HG02571 (cell line): Measurements from ENCODE around the gene IL1RAPL1.

ENCODE experiments used
- ATAC-seq: cut with Tn5 transposase; IDR thresholded peaks from one replicate; pipeline ENCODE4 v1.9.1; 2021; ENCODE audit warnings: mild to moderate bottlenecking, moderate library complexity; ENCODE audit not compliant: unreplicated experiment

IL1RAPL1 gene

GRCh38 chrX:28626515-28626914 lies 39.3 kb downstream of the IL1RAPL1 start:
- no peak for ATAC-seq

DNA sequence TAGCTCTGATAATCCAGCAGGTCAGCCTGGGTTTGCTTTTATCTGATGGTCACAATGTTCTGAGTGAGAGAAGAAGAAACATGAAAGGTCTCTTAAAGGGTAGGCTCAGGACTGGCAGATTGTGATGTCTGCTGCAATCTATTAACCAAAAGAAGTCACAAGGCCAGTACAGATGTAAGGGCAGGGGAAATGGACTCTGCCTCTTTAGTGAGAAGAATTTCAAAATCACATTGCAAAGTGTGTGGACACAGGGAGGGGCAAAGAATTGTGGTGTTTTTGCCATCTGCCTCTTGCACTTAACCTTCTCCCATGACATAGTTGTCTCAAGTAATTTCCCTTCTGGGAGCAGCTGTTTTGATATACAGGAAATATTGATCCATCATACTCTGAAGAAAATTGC lies 40.9 kb downstream of the IL1RAPL1 start:
- ATAC-seq: no peak

DNA sequence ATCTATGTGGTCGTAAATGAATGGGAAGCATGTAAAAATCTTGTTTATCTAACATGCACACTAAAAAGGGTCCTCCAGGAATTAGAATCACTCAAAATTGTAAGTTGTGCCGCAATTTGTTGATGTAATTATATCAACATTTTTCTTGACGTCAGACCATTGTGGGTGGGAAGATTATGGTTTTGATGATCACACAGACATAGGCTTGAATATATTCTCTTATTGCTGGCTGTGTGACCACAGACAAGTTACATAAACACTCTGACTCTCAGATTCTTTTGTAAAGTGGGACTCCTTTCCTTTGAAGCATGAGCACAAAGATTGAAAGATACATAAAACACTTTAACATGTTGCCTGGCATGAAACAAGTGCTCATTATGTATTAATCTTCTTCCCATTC lies 51.5 kb downstream of the IL1RAPL1 start:
- ATAC-seq: no peak

- ATAC-seq: no peak
Observed at GRCh38 chrX:28639451-28639850, 52.2 kb downstream of the IL1RAPL1 start.

DNA sequence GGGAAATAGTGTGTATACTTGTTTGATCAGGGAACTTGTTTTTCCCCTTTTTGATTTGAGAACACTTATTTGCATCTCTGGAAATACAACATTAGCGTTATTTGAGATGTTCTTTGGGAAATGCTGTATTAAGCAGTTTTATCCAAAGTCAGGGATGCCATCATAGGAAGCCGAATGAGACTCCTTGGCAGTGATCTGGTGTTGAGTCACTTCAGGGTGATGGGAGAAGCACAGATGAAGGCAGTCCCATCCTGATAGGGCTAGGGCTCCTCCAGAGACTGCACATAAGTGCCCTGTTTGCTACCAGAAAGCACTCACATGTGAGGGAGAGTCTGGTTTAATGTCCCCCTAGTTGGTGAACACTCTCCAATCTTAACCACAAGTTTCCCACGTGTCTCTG lies 62.3 kb downstream of the IL1RAPL1 start:
- ATAC-seq: no peak

GRCh38 chrX:28651186-28651585 lies 63.9 kb downstream of the IL1RAPL1 start:
- no peak for ATAC-seq

DNA sequence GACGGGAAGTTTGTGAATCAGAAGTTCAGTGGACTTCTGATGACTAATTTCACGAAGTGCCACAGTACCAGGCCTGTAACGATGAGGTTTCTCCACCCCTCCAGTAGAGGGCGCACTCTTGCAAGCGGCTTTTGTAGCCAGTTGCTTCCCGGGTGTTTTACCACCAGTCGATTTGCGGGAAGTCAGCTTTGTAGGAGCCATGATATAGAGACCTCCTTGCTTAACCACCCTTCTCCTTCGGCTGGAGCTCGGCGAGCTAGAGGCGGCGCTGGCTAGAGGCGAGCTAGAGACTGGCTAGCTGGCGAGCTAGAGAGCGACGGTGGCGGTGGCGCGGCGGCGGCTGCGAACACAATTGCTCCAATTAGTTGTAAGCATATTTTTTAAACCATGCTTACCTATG lies 72.0 kb downstream of the IL1RAPL1 start:
- no peak for ATAC-seq

GRCh38 chrX:28665778-28666177 lies 78.5 kb downstream of the IL1RAPL1 start:
- ATAC-seq: no peak

- ATAC-seq: no peak
Observed at GRCh38 chrX:28668303-28668702, 81.1 kb downstream of the IL1RAPL1 start.

- ATAC-seq: no peak
Observed at GRCh38 chrX:28668957-28669356, 81.7 kb downstream of the IL1RAPL1 start.

- no peak for ATAC-seq
Observed at GRCh38 chrX:28670074-28670473, 82.8 kb downstream of the IL1RAPL1 start.

DNA sequence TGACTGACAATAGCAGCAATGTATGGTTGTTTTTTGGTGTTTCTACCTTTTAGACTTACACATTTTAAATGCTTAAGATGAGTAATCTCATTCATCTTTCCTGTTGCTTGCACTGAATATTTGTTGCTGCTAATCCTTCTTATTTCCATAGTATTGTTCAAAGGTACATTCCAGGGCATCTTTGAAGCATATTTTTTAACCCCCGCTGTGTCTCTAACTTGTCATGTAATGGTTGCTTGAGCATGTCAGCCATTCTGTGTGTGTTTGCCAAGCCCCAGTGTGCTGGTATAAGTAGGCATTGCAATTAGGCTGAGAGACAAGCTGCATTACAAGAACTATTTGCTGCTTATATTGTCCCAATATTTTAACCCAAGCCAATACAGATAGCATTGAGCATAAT lies 87.9 kb downstream of the IL1RAPL1 start:
- no peak for ATAC-seq

DNA sequence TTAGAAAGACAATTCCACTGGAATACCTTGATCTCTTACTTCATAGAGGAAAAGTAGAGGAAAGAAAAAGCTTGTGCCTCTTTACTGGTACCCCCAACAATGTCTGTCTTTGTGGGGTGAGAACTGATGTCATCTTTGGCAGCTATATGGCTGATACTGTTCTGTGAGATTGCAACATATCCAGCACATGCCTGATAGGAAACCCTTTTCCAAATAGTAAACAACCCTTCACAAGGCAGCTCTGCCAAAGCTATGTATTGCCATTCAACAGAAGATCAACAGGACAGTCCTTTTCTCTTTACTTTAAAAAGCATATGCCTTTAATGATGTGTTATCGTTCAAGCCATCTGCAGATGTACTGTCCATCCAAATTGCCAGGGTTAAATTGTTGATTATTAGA lies 105.9 kb downstream of the IL1RAPL1 start:
- ATAC-seq: no peak

DNA sequence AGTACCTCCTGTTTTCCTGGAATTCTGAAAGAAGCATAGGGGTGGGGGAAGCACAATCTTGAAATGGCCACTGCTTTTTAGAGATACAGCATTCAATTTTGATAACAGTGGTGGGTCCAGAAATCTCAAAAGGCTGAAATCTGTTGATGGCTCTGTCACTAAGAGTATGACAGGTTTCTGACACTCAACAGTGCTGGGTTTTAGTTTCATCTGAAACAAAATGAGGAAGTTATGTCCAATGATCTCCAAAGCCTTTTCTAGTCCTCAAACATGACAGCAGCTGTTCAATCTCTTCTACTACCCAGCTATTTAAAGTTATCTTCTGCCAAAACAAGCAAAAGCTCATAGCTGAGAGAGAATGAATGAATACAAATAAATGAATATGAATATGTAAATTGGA lies 110.5 kb downstream of the IL1RAPL1 start:
- no peak for ATAC-seq

- no peak for ATAC-seq
Observed at GRCh38 chrX:28701222-28701621, 114.0 kb downstream of the IL1RAPL1 start.

GRCh38 chrX:28706964-28707363 lies 119.7 kb downstream of the IL1RAPL1 start:
- no peak for ATAC-seq

DNA sequence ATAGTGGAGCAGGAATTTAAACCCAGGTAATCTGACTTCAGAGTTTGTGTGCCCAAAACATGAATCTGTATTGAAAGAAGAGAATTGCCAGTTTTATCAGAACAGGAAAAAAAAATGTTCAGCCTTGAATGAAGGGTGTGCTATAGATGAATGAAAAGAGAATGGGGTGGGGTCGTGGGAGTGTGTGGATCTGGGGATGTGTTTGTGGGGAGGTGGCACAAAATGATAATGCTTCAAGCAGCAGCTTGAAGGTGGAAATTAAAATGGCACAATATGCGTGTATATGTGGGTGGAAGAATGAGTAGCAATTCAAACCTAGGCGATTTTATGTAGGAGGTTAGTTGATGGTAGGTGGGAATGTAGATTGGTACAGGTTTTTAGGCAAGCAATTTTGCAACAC lies 122.2 kb downstream of the IL1RAPL1 start:
- no peak for ATAC-seq

DNA sequence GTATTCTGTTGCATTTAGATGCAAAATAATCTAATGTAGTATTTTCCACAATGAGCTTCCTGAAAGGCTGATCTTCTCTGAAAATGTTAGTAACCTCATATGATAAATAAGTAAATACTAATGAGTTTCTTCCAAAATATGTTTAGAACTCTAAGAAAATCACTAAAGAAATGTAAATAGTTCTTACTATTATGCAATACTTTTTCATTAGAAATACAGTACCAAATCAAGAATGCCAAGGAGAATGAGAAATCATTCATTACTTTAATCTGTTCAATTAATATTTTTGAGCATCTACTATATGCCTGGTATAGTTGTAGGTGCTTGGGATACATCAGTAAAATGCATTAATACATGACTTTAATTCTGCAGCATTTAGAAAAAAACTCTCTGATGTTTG lies 130.6 kb downstream of the IL1RAPL1 start:
- ATAC-seq: no peak

DNA sequence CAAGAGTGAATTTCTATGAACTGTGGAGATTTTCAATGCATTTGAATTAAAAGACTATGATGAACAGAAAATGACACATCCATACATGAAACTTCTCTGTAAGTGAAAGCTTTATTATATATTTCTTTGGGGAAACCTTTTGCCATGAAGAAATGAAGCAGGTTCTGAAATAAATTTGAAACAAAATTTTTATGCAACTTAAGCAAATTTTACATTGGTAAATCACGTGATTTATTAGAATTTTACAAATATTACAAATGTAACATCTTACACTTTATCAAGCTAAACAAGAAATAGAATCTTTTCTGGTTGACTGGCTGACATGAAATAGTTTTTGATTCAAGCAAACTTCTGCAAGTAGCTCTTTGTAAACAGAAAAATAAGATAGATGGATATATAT lies 131.2 kb downstream of the IL1RAPL1 start:
- no peak for ATAC-seq

DNA sequence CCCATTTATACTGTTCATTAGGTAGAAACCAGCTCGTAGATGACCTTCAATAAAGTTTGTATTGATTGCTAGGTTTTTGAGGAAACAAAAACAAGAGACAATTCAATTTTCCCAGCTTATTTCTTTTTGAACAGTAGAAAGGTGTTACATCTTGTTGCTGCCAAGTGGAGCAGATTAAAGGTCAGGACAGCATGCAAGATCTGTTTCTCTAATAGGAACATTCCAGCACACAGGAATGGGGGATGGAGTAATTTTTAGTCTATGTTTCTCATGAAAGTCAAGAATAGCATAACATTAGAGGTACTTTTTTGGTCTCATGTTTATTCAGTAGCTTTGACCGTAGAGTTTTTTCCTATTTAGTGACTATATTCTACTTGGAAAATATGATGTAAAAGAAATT lies 132.4 kb downstream of the IL1RAPL1 start:
- ATAC-seq: no peak

- no peak for ATAC-seq
Observed at GRCh38 chrX:28752330-28752729, 165.1 kb downstream of the IL1RAPL1 start.

DNA sequence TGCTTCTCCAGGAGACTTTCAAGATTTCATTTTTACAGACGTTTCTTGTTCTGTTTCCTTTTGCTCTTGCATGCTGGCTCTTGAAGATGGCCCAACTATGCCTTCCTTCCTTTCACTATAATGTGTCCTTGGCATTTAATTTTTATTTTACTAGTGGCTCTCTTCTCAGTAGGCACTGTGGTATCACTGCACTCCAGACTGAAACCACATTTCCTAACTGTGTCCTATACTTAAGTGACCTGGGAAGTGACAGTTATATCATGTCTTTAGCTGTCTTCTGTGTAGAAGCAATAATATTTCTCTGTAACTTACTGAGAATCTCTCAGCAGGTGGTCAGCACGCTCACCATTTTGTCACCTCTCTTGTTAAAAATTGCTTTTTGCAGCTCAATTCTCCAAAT lies 168.9 kb downstream of the IL1RAPL1 start:
- no peak for ATAC-seq

- no peak for ATAC-seq
Observed at GRCh38 chrX:28756647-28757046, 169.4 kb downstream of the IL1RAPL1 start.

DNA sequence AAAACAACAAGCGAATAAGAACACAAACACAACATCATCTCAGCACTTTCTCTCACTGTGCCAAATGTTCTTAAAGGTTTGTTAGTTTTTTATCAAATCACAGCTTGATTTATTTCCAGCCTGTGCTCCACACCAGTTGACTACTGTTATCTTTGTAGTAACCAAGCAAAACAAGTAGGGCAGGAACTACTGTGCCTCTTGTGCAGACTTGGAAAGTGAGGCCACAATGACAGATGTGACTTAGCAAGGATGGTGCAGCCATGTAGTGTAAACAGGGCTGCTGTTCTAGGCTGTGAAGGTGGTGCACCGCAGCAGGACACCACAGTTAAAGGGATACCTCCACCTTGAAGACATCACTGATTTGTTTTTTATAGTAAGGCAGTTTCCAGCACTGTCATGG lies 170.0 kb downstream of the IL1RAPL1 start:
- ATAC-seq: no peak
